Measurements from ENCODE around the gene ACSS3.

- TF ChIP-seq CTCF (IDR thresholded peaks at IDR 0.05; ENCODE audit: extremely low read depth in 1 of 2, insufficient read depth in 1 of 2, low read depth in 1 of 2, low read length in 2 of 2), result no peak
- TF ChIP-seq FOS (IDR thresholded peaks at IDR 0.05; ENCODE audit: borderline replicate concordance, insufficient read depth, low read length), result no peak
Measured at GRCh38 chr12:81207664-81208063, 129.8 kb downstream of the ACSS3 start.

Measured in endothelial cell of umbilical vein (primary cell).